Measurements from ENCODE around the gene NKD1. TPM values are rescaled to one million over a fixed set of nuclear protein-coding genes. Genes with fewer than 3 reads are reported as not detected.

Gene NKD1
- total RNA-seq, 1 experiment from 2014 or later = 11.4 TPM

- H3K4me3 ChIP-seq (replicated peaks in 1 of 2; ENCODE audit: low read depth in 1 of 2, low read length in 2 of 2) = no peak overlapping the region
- peaks cover 9 to 22% of the 10 kb centered on the region in 2 experiments for H3K4me1 ChIP-seq (ENCODE audit: control insufficient read depth in 1 of 2, insufficient read depth in 2 of 2, low read length in 2 of 2)
- no peaks in the 10 kb centered on the region for H3K9me3 ChIP-seq (ENCODE audit: control insufficient read depth in 1 of 2, insufficient read depth in 1 of 2, low read depth in 1 of 2, low read length in 2 of 2)
- H2AFZ ChIP-seq (ENCODE audit: low read depth, low read length, poor library complexity, severe bottlenecking) = no peak overlapping the region
- ChIA-PET RAD21 (ENCODE audit: low non-redundant PET in 1 of 2, low total read pairs in 2 of 2, uncharacterized antibody in 2 of 2, unreplicated experiment in 2 of 2) (no interaction called here), CTCF (interaction anchor here (1.4 kb wide), 1 partner anchor 45 kb away, joined by 3 read pairs; no protein-coding TSS in a partner anchor), POLR2A (no interaction called here)
- no peaks in the 10 kb centered on the region for H3K27me3 ChIP-seq (ENCODE audit: insufficient read depth, low read length)
- no peak overlapping the region for H3K9ac ChIP-seq (ENCODE audit: low read length)
- no peaks in the 10 kb centered on the region for H3K36me3 ChIP-seq (ENCODE audit: control insufficient read depth in 1 of 2, insufficient read depth in 2 of 2, low read length in 2 of 2)
- BruUV-seq (replicated peaks) = no TSS peak
- intact Hi-C loops (cut with micrococcal nuclease) = no loop called here
- no peaks in the 10 kb centered on the region for H3K9me2 ChIP-seq (ENCODE audit: insufficient read depth)
- no peak for ATAC-seq
- no peaks in the 10 kb centered on the region for H3K79me2 ChIP-seq (ENCODE audit: insufficient read depth, low read length)
- no peaks in the 10 kb centered on the region for H4K20me1 ChIP-seq (ENCODE audit: insufficient read depth)
- TF ChIP-seq ATF3 (IDR thresholded peaks at IDR 0.05) (no peak), CEBPB (IDR thresholded peaks at IDR 0.05; ENCODE audit: low read depth) (no peak), SIN3A (IDR thresholded peaks at IDR 0.05; ENCODE audit: low read depth) (no peak), MAX (IDR thresholded peaks at IDR 0.05) (no peak), CBX3 (IDR thresholded peaks at IDR 0.05; ENCODE audit: low read depth) (no peak), JUND (IDR thresholded peaks at IDR 0.05) (no peak), CTCF (IDR thresholded peaks at IDR 0.05 in 2 of 3, conservative IDR thresholded peaks at IDR 0.05 in 1 of 3; ENCODE audit: borderline replicate concordance in 1 of 3, insufficient read depth in 1 of 3, low read depth in 2 of 3, low read length in 2 of 3) (no peak), EGR1 (IDR thresholded peaks at IDR 0.05; ENCODE audit: low read depth) (no peak), FOSL1 (IDR thresholded peaks at IDR 0.05; ENCODE audit: low read depth) (no peak), SP1 (IDR thresholded peaks at IDR 0.05; ENCODE audit: low read depth) (no peak), ZNF274 (IDR thresholded peaks at IDR 0.05; ENCODE audit: low read depth, low read length) (no peak), TCF7L2 (IDR thresholded peaks at IDR 0.05; ENCODE audit: borderline replicate concordance, extremely low read depth, insufficient read depth, insufficient read length) (no peak), SRF (IDR thresholded peaks at IDR 0.05; ENCODE audit: low read depth) (no peak), EZH2phosphoT487 (IDR thresholded peaks at IDR 0.05; ENCODE audit: borderline replicate concordance) (no peak), RAD21 (IDR thresholded peaks at IDR 0.05; ENCODE audit: low read depth) (no peak), YY1 (IDR thresholded peaks at IDR 0.05; ENCODE audit: extremely low read depth, insufficient replicate concordance, low read depth, low read length) (no peak), REST (IDR thresholded peaks at IDR 0.05; ENCODE audit: low read depth) (no peak), EZH2 (IDR thresholded peaks at IDR 0.05) (no peak), ZFX (IDR thresholded peaks at IDR 0.05) (no peak), POLR2A (IDR thresholded peaks at IDR 0.05; ENCODE audit: borderline replicate concordance, extremely low read depth, insufficient read depth, insufficient read length) (no peak)
- no peak for DNase-seq (ENCODE audit: low read depth, low spot score)
- no peak overlapping the region for H3K4me2 ChIP-seq (ENCODE audit: low read length)
- no peak overlapping the region for H3K27ac ChIP-seq (ENCODE audit: low read depth, low read length)
Observed at GRCh38 chr16:50619702-50620491, 71.7 kb downstream of the NKD1 start.
